Activated T-cell treated with anti-CD3 and anti-CD28 coated beads, Interleukin-2, amount 50 U/mL, for 72 hours (primary cell): ENCODE data around the gene TET3. TPM values are rescaled to one million over a fixed set of nuclear protein-coding genes. Genes with fewer than 3 reads are reported as not detected.

Experiments used
- ATAC-seq, 2 donors: fragments of 150-1000 bp; cut with Tn5 transposase; replicated peaks in 1 of 2; 2 replicates each; pipeline ENCODE4 v1.10.0; 2021; ENCODE audit warnings: moderate library complexity in 2 of 2, mild to moderate bottlenecking in 1 of 2
- DNase-seq, 2 donors: peaks; one replicate each; pipeline ENCODE4 v3.0.0; 2021 to 2022; ENCODE audit warnings: mixed read lengths in 1 of 2
- H3K27ac Mint-ChIP-seq: one replicate; pipeline ENCODE4 v1.8.0; 2022; ENCODE audit warnings: mild to moderate bottlenecking, moderate library complexity, mixed read lengths
- H3K27me3 Mint-ChIP-seq: one replicate; pipeline ENCODE4 v1.8.0; 2022; ENCODE audit warnings: low read depth, mixed read lengths
- H3K36me3 Mint-ChIP-seq, 2 donors: one replicate each; pipeline ENCODE4 v1.8.0; 2022; ENCODE audit warnings: mixed read lengths in 2 of 2, mild to moderate bottlenecking in 1 of 2; ENCODE audit not compliant: insufficient read depth in 2 of 2
- H3K4me1 Mint-ChIP-seq: one replicate; pipeline ENCODE4 v1.8.0; 2022; ENCODE audit warnings: low read depth, mixed read lengths
- H3K4me3 Mint-ChIP-seq, 2 donors: one replicate each; pipeline ENCODE4 v1.8.0; 2022; ENCODE audit warnings: mild to moderate bottlenecking in 2 of 2, mixed read lengths in 2 of 2, moderate library complexity in 2 of 2
- H3K9me3 Mint-ChIP-seq, 2 donors: one replicate each; pipeline ENCODE4 v1.8.0; 2022; ENCODE audit warnings: mixed read lengths in 2 of 2
- total RNA-seq, 2 donors: library from RNA; stranded (reverse); gene quantifications; one replicate each; pipeline ENCODE4 v1.2.3, GENCODE V29; 2022

The TET3 gene
- total RNA-seq, 2 donors from 2014 or later = 18.6 to 19.7 TPM

DNA sequence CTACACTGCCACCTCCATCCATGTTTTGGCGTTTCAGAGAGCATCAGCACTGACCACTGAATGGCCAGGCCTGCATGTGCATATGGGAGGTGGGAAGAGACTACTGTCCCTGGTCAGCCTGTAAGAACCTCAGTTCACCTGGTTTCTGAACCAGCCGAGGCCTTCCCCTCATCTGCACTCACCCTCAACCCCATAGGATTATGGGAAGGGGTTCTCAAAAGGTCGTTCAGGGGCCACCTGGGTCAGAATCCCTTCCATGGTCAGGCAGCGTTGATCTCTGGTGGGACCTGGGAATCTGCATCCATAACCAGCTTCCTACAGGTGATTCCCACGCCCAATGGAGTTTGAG, 36.7 kb downstream of the TET3 start:
- no peak overlapping the region for H3K27ac Mint-ChIP-seq
- no peak overlapping the region for H3K4me3 Mint-ChIP-seq
- H3K4me1 Mint-ChIP-seq = peaks cover 41% of the 10 kb centered on the region
- ATAC-seq (no peak), DNase-seq (no peak)
- no peaks in the 10 kb centered on the region for H3K36me3 Mint-ChIP-seq
- H3K9me3 Mint-ChIP-seq = no peaks in the 10 kb centered on the region
- no peaks in the 10 kb centered on the region for H3K27me3 Mint-ChIP-seq

DNA sequence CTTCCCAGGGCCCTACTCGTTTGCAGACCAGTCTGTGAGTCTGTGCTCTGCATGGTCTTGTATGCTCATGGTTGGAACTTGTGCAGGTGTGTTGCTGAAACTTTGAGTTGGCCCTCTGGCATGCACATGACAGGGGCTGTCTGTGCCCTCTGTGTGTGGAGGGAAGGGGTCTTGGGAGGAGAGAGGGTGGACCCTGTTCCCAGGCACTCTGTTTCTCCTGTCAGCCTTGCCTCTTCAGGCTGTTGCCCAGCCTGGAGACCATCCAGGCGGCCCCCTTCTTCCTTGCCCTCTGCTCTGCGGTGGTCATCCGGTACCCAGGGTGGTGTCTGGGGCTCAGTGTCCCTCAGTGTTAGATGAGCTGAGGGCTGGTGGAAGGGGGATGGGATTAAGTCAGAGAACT, 39.5 kb downstream of the TET3 start:
- peaks cover 49% of the 10 kb centered on the region for H3K4me1 Mint-ChIP-seq
- no peaks in the 10 kb centered on the region for H3K9me3 Mint-ChIP-seq
- no peaks in the 10 kb centered on the region for H3K27me3 Mint-ChIP-seq
- H3K27ac Mint-ChIP-seq = peak overlapping the region; percentile 21
- H3K36me3 Mint-ChIP-seq = peaks cover 2 to 7% of the 10 kb centered on the region in 2 donors
- H3K4me3 Mint-ChIP-seq = no peak overlapping the region
- no peak for DNase-seq
- no peak for ATAC-seq

DNA sequence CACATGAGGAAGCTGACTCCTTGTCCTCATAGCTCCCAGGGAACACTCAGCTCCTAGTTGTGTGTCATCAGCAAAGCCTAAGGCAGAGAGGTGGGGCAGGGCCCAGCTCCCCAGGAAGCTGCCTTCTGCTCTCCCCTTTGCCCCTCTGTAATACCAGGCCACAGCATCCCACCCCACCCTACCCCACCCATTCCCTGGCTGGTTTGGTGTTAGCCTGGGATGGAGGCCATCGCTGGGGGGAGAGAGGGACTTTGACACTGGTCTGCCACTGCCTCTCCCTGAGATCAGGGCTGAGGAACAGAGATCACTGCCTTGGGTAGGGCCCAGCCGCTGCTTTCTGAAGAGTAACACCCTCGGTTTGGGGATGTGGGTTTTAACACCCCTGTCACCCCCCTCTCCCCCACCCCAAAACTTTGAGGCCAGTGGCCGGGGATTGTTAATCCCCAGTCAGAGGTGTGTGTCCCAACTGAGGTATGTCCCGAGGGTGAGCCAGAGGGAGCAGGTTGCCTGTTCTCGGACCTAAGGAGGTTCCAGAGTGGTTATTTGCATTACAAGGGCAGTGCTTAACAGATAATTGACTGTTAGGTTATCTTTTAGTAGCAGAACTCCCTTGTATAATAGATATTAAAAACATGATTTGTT, 41.4 kb downstream of the TET3 start:
- no peak for DNase-seq
- Mint-ChIP-seq H3K9me3 (no peaks in the 10 kb centered on the region), H3K4me3 (peak overlapping the region in 1 of 2 donors; percentile 34), H3K36me3 (peaks cover 2 to 7% of the 10 kb centered on the region in 2 donors), H3K27me3 (no peaks in the 10 kb centered on the region), H3K4me1 (peaks cover 55% of the 10 kb centered on the region), H3K27ac (no peak overlapping the region)
- ATAC-seq = peak in 1 of 2 donors; percentile 53

DNA sequence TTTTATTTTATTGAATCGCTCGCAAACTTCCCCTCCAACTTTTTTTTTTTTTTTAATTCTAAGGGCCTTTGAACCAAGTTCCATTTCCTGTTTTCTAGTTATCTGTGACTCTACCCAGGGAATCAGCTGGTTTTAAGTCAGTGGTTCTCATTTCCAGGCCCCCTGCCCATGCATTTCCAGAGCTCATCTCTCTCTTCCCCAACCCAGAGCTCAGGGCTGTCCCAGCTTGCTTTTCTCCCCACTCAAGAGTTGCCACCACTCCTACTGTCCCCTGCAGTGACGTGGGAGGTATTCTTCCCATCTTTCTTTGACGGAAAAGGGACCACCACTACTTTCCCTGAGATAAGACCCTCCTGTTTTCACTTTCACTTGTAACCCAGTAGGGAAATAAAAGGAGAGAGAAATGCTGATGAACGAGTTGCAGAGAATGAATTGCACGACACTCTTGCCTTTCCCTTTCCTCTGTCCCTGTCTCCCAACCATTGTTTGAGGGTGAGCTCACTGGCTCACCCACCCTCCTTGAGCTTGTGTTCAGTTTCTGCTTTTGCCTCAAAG, 42.1 kb downstream of the TET3 start:
- Mint-ChIP-seq H3K27me3 (no peaks in the 10 kb centered on the region), H3K27ac (peak overlapping the region; percentile 69), H3K4me3 (peak overlapping the region; percentile 57 to 75), H3K9me3 (no peaks in the 10 kb centered on the region), H3K36me3 (peaks cover 2 to 7% of the 10 kb centered on the region in 2 donors), H3K4me1 (peaks cover 56% of the 10 kb centered on the region)
- ATAC-seq = no peak
- DNase-seq = no peak

GRCh38 chr2:74027496-74027895, 42.8 kb downstream of the TET3 start:
- H3K4me1 Mint-ChIP-seq = peaks cover 63% of the 10 kb centered on the region
- H3K9me3 Mint-ChIP-seq = no peaks in the 10 kb centered on the region
- H3K4me3 Mint-ChIP-seq = peak overlapping the region in 1 of 2 donors; percentile 27
- no peak for ATAC-seq
- no peak for DNase-seq
- peaks cover 2 to 7% of the 10 kb centered on the region in 2 donors for H3K36me3 Mint-ChIP-seq
- no peak overlapping the region for H3K27ac Mint-ChIP-seq
- no peaks in the 10 kb centered on the region for H3K27me3 Mint-ChIP-seq

GRCh38 chr2:74028290-74028689, 43.6 kb downstream of the TET3 start:
- no peak for ATAC-seq
- Mint-ChIP-seq H3K27ac (no peak overlapping the region), H3K9me3 (no peaks in the 10 kb centered on the region), H3K4me3 (no peak overlapping the region), H3K27me3 (no peaks in the 10 kb centered on the region), H3K4me1 (peaks cover 71% of the 10 kb centered on the region), H3K36me3 (peaks cover 2 to 7% of the 10 kb centered on the region in 2 donors)
- no peak for DNase-seq

DNA sequence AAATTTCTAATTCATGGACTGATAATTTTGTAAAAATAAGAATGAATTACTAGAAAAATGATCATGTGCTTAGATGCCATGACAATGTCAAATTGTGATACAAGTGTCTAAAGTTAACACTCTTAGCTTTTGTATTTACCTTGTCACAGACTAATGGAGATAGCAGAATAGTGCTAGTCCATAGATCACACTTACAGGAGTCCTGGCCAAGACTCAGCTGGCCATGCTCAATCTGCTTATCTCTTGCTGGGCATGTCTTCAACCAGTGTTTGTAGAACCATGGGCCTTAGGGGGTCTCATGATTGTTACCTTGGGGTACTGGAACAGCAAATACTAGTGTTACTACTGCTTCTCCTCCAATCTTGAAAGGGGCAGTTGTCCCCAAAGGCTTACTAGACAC, 44.0 kb downstream of the TET3 start:
- DNase-seq = no peak
- Mint-ChIP-seq H3K36me3 (peaks cover 2 to 7% of the 10 kb centered on the region in 2 donors), H3K4me3 (no peak overlapping the region), H3K9me3 (no peaks in the 10 kb centered on the region), H3K27ac (no peak overlapping the region), H3K27me3 (no peaks in the 10 kb centered on the region), H3K4me1 (peaks cover 75% of the 10 kb centered on the region)
- no peak for ATAC-seq

DNA sequence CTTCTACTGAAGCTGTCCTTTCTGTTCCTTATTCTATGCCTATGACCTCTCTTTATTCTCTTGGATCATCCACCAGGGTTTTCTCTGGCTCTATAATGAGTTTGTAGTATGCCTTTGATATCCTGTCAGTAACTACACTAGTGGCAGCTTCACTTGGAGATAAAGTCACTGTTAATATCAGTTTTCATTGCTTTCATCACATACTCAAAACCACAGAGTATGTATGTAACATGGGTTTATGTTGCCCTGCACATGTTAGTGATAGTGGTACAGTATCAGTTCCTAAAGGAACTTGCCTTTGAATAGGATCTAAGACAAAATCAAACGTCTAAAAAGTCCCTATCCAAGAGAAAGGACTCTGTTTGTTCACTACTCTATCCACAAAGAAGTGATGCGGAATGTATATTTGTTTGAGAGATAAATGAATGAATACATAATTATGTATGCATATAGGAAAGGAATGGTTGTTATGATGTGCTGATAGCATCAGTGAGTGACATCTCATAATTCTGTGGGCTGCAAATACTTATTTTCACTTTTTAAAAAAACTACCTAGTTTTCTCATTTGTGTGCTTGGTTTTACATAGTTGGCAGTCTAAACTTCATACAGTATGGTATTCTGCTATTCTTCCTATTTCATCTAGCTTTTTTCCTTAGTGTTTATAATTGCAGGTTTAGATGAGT, 45.1 kb downstream of the TET3 start:
- no peak for ATAC-seq
- Mint-ChIP-seq H3K36me3 (peaks cover 2 to 7% of the 10 kb centered on the region in 2 donors), H3K4me3 (peak overlapping the region in 1 of 2 donors; percentile 31), H3K27me3 (no peaks in the 10 kb centered on the region), H3K4me1 (peaks cover 75% of the 10 kb centered on the region), H3K27ac (peak overlapping the region; percentile 10), H3K9me3 (no peaks in the 10 kb centered on the region)
- DNase-seq = no peak

GRCh38 chr2:74031221-74031620, 46.5 kb downstream of the TET3 start:
- Mint-ChIP-seq H3K36me3 (peaks cover 2 to 7% of the 10 kb centered on the region in 2 donors), H3K4me1 (peaks cover 81% of the 10 kb centered on the region), H3K27ac (no peak overlapping the region), H3K9me3 (no peaks in the 10 kb centered on the region), H3K27me3 (no peaks in the 10 kb centered on the region), H3K4me3 (peak overlapping the region; percentile 25 to 52)
- ATAC-seq (no peak), DNase-seq (no peak)

DNA sequence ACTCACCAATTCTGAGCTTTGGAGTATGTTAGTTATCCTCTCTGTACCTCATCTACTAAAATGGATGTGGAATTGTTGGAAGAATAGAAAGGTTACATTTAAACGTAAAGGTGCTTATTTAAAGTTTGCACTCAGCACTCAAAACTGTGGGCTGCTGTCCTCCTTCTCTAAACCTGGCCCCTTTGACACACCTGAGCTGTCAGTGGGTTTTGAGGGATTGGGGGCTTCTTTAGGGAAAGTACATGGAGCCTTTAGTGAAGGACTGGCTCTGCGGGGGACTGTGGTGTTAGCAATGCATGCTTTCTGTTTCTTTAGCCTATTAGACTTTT, 47.2 kb downstream of the TET3 start:
- DNase-seq (no peak), ATAC-seq (no peak)
- peaks cover 2 to 7% of the 10 kb centered on the region in 2 donors for H3K36me3 Mint-ChIP-seq
- no peaks in the 10 kb centered on the region for H3K9me3 Mint-ChIP-seq
- no peaks in the 10 kb centered on the region for H3K27me3 Mint-ChIP-seq
- peaks cover 81% of the 10 kb centered on the region for H3K4me1 Mint-ChIP-seq
- peak overlapping the region; percentile 82 to 86 for H3K4me3 Mint-ChIP-seq
- H3K27ac Mint-ChIP-seq = peak overlapping the region; percentile 51

GRCh38 chr2:74033375-74033774, 48.7 kb downstream of the TET3 start:
- no peak for DNase-seq
- Mint-ChIP-seq H3K4me3 (peak overlapping the region; percentile 82 to 86), H3K27me3 (no peaks in the 10 kb centered on the region), H3K36me3 (peaks cover 0 to 3% of the 10 kb centered on the region in 2 donors), H3K27ac (peak overlapping the region; percentile 51), H3K4me1 (peaks cover 80% of the 10 kb centered on the region), H3K9me3 (no peaks in the 10 kb centered on the region)
- ATAC-seq = no peak
